ENCODE data around the gene GOT2.
"Not testable (repeated sequence)": the region's sequence is repeated elsewhere in the genome, so short reads cannot be mapped to it uniquely, and the experiment has no call there.

The GOT2 gene

DNA sequence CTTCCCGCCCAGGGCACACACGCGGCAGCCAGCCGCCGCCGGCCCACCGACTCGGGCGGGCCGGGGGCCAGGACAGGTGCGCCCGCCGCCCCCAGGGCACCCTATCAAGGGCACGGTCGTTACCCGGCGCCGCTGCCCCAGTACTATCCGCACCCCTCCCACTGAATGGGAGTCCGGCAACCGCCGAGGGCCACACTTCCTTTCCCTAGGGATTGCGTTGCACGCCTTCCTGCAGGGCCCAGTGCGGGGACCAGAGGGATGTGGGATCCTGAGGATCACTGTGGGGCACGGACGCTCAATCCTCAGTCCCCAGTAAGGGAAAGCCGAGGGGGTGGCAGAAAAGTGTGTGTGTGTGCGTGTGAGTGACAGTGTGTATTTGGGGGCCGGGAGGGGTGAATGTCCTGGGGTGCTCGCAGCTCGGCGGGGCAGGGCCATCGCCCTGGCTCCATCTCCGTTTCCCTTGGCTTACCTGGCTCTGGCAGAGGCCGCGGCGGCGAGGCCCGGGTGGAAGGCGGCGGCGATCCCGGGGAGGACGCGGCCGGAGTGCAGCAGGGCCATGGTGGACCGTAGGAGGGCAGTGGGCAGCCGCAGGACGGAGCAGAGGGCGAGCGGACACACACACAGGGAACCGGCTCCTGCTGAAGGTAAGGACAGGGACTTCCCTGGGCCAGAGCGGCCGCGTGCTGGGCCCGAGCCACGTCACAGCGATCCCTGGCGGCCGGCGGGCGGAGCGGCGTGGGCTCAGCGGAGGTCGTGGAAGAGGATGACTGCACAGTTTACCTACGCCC, at the start of gene GOT2:
GOT2 (minus strand) TSS at position 646 of the 788 bp plus-strand sequence; CDS start at position 558, 88 bp downstream.
- H3K9ac ChIP-seq (ENCODE audit: low read length in 2 of 2), result peak within 1 kb of the TSS; percentile 72 to 85
- peaks cover 0 to 3% of the 10 kb centered on the region in 2 donors for H3K36me3 ChIP-seq (ENCODE audit: control insufficient read depth in 2 of 2, insufficient read depth in 2 of 2, low read length in 2 of 2)
- H3K4me1 ChIP-seq (ENCODE audit: control insufficient read depth, insufficient read depth, low read length), result peaks cover 25% of the 10 kb centered on the region
- peak within 1 kb of the TSS; percentile 74 for H3K27ac ChIP-seq (ENCODE audit: low read length)
- H3K27me3 ChIP-seq (ENCODE audit: control insufficient read depth in 1 of 2, insufficient read depth in 2 of 2, low read length in 2 of 2), result no peaks in the 10 kb centered on the region
- H3K4me3 ChIP-seq (ENCODE audit: low read length in 2 of 2), result peak within 1 kb of the TSS; percentile 86 to 91
- H3K9me3 ChIP-seq (ENCODE audit: control insufficient read depth in 2 of 2, low read length in 2 of 2), result no peaks in the 10 kb centered on the region

DNA sequence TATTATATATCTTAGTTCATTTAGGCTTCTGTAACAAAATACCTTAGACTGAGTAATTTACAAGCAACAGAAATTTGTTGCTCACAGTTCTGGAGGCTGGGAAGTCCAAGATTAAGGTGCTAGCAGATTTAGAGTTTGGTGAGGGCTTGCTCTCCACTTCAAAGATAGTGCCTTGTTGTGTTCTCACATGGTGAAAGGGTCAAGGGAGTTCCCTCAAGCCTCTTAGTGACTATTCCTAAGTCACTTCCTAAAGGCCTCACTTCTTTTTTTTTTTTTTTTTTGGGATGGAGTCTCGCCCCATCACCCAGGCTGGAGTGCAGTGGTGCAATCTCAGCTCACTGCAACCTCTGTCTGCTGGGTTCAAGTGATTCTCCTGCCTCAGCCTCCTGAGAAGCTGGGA, 45.2 kb upstream of the GOT2 start:
- not testable (repeated sequence) for H3K9ac ChIP-seq (ENCODE audit: low read length in 2 of 2); H3K36me3 ChIP-seq (ENCODE audit: control insufficient read depth in 2 of 2, insufficient read depth in 2 of 2, low read length in 2 of 2); H3K4me3 ChIP-seq (ENCODE audit: low read length in 2 of 2); H3K27me3 ChIP-seq (ENCODE audit: control insufficient read depth in 1 of 2, insufficient read depth in 2 of 2, low read length in 2 of 2); H3K27ac ChIP-seq (ENCODE audit: low read length); H3K9me3 ChIP-seq (ENCODE audit: control insufficient read depth in 2 of 2, low read length in 2 of 2); H3K4me1 ChIP-seq (ENCODE audit: control insufficient read depth, insufficient read depth, low read length)

DNA sequence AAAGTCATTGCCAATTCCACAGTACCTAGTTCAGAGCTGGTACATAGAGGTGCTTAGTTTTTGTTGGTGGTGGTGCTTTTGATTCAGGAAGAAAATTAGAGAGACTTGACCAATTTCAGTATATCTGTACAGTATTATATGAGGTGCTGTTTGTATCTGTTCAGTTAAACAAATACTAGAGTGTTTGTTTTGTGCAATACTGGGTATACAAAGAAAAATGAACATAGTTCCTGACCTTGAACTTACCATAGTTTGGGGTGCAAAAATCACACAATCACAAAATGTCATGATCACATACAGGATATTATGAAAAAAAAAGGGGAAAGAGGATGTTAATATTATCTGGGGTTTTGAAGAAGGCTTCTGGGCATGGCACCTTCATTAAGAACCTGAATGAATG, 39.8 kb upstream of the GOT2 start:
- H3K9me3 ChIP-seq (ENCODE audit: control insufficient read depth in 2 of 2, low read length in 2 of 2), result no peaks in the 10 kb centered on the region
- H3K27me3 ChIP-seq (ENCODE audit: control insufficient read depth in 1 of 2, insufficient read depth in 2 of 2, low read length in 2 of 2), result no peaks in the 10 kb centered on the region
- H3K27ac ChIP-seq (ENCODE audit: low read length), result no peak overlapping the region
- H3K4me3 ChIP-seq (ENCODE audit: low read length in 2 of 2), result no peak overlapping the region
- H3K4me1 ChIP-seq (ENCODE audit: control insufficient read depth, insufficient read depth, low read length), result peaks cover 2% of the 10 kb centered on the region
- no peaks in the 10 kb centered on the region for H3K36me3 ChIP-seq (ENCODE audit: control insufficient read depth in 2 of 2, insufficient read depth in 2 of 2, low read length in 2 of 2)
- H3K9ac ChIP-seq (ENCODE audit: low read length in 2 of 2), result no peak overlapping the region

- H3K36me3 ChIP-seq (ENCODE audit: control insufficient read depth in 2 of 2, insufficient read depth in 2 of 2, low read length in 2 of 2), result no peaks in the 10 kb centered on the region
Measured at GRCh38 chr16:58768145-58768544, 34.0 kb upstream of the GOT2 start.

DNA sequence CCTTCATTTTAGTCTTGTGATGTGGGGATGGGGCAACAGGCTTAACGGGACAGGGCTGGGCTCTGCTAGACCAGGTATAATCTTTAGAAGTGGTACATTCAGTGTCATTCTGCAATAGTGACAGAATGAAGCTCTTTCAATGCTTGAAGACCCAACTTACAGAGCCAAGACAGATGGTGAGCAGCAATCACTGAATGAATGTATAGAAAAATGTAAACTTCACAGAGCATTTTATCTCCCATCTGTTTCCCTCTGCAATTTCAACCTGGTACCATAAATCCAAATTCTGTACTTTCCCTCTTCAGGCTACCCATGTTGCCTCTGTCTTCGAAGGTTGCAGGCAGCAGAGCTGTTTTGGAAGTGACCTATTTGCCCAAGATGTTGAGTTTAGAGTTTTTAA, 33.5 kb upstream of the GOT2 start:
- no peak overlapping the region for H3K27ac ChIP-seq (ENCODE audit: low read length)
- H3K36me3 ChIP-seq (ENCODE audit: control insufficient read depth in 2 of 2, insufficient read depth in 2 of 2, low read length in 2 of 2), result no peaks in the 10 kb centered on the region
- no peak overlapping the region for H3K9ac ChIP-seq (ENCODE audit: low read length in 2 of 2)
- no peaks in the 10 kb centered on the region for H3K4me1 ChIP-seq (ENCODE audit: control insufficient read depth, insufficient read depth, low read length)
- no peaks in the 10 kb centered on the region for H3K9me3 ChIP-seq (ENCODE audit: control insufficient read depth in 2 of 2, low read length in 2 of 2)
- no peak overlapping the region for H3K4me3 ChIP-seq (ENCODE audit: low read length in 2 of 2)
- no peaks in the 10 kb centered on the region for H3K27me3 ChIP-seq (ENCODE audit: control insufficient read depth in 1 of 2, insufficient read depth in 2 of 2, low read length in 2 of 2)

More at GRCh38 chr16:58768145-58768544, 34.0 kb upstream of the GOT2 start:
- Histone ChIP-seq H3K27ac (ENCODE audit: low read length) (no peak overlapping the region), H3K9ac (ENCODE audit: low read length in 2 of 2) (no peak overlapping the region), H3K27me3 (ENCODE audit: control insufficient read depth in 1 of 2, insufficient read depth in 2 of 2, low read length in 2 of 2) (no peaks in the 10 kb centered on the region), H3K4me1 (ENCODE audit: control insufficient read depth, insufficient read depth, low read length) (no peaks in the 10 kb centered on the region), H3K4me3 (ENCODE audit: low read length in 2 of 2) (no peak overlapping the region), H3K9me3 (ENCODE audit: control insufficient read depth in 2 of 2, low read length in 2 of 2) (no peaks in the 10 kb centered on the region)

DNA sequence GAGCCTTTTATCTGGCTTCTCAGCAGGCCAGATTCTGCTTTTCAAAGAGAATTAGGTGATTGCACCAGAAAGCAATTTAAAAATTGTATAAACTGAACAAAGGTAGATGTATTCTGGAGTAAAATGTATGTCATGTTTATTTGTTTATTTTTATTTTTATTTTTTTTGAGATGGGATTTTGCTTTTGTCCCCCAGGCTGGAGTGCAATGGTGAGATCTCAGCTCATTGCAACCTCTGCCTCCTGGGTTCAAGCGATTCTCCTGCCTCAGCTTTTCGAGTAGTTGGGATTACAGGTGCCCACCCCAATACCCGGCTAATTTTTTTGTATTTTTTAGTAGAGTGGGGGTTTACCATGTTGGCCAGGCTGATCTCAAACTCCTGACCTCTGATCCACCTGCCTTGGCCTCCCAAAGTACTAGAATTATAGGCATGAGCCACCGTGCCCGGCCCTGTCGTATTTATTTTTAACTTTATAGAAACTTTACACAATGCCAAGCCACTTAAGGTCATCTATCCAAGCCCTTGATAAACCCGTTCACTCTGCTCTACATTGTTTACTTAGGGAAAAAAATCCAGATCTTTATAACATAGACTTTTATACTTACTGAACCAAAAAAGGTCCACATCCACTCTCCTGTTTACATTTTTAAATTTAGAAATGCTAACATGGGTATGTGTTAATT, 22.7 kb upstream of the GOT2 start:
- Histone ChIP-seq H3K27ac (ENCODE audit: low read length) (no peak overlapping the region), H3K9ac (ENCODE audit: low read length in 2 of 2) (no peak overlapping the region), H3K4me3 (ENCODE audit: low read length in 2 of 2) (no peak overlapping the region), H3K36me3 (ENCODE audit: control insufficient read depth in 2 of 2, insufficient read depth in 2 of 2, low read length in 2 of 2) (no peaks in the 10 kb centered on the region), H3K27me3 (ENCODE audit: control insufficient read depth in 1 of 2, insufficient read depth in 2 of 2, low read length in 2 of 2) (no peaks in the 10 kb centered on the region), H3K9me3 (ENCODE audit: control insufficient read depth in 2 of 2, low read length in 2 of 2) (no peaks in the 10 kb centered on the region), H3K4me1 (ENCODE audit: control insufficient read depth, insufficient read depth, low read length) (no peaks in the 10 kb centered on the region)

DNA sequence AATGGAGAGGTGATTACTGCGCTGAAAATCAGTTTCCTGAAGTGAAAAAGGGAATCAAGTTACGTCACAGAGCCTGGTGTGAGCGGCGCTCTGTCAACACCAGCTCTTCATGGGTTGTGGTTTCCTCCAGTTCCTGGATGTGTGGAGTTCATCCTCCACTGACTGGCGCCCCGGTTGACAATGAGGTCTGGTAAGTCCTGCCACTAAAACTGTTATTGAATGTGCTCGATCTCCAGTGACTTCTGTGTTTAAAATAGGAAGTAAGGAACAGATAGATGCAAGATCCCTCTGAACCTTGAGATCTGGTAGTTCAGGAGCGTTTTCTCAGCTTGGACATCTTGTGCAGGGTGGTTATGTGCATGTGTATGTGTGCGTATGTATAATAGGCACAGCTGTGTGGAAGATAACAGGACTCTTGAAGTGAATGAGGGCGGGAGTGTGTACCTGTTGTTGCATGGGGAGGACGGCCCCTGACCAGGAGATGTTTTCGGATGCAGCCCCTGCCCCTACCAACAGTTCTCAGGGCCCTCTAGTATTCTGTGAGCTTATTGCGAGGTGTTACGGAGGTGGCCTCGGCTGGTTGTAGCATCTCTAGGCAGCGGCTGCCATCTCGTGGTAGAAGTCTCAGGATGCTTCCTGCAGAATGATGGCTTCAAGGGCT, 22.0 kb upstream of the GOT2 start:
- no peak overlapping the region for H3K4me3 ChIP-seq (ENCODE audit: low read length in 2 of 2)
- no peaks in the 10 kb centered on the region for H3K4me1 ChIP-seq (ENCODE audit: control insufficient read depth, insufficient read depth, low read length)
- no peak overlapping the region for H3K27ac ChIP-seq (ENCODE audit: low read length)
- no peaks in the 10 kb centered on the region for H3K36me3 ChIP-seq (ENCODE audit: control insufficient read depth in 2 of 2, insufficient read depth in 2 of 2, low read length in 2 of 2)
- H3K9me3 ChIP-seq (ENCODE audit: control insufficient read depth in 2 of 2, low read length in 2 of 2), result no peaks in the 10 kb centered on the region
- H3K9ac ChIP-seq (ENCODE audit: low read length in 2 of 2), result peak overlapping the region in 1 of 2 donors; percentile 21
- H3K27me3 ChIP-seq (ENCODE audit: control insufficient read depth in 1 of 2, insufficient read depth in 2 of 2, low read length in 2 of 2), result no peaks in the 10 kb centered on the region

DNA sequence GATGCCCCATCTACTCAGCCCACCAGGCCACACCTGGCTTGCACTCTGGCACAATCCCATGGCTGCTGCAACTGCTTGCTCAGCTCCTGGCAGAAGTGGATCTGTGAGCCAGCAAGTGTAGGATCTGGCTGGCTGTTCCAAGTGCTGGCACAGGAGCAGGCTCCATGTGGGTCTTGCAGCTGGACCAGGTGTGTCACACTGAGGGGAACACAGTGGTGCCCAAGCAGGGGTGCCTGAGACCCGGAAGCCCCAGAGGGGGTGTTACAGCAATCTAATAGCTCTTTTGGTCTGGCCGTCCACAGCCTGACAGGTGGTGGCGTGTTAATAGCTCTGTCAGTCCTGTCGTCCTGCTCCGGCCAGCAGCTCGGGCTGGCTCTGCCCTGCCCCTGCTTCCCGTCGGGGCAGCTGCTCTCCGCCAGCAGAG, 19.6 kb upstream of the GOT2 start:
- Histone ChIP-seq H3K4me3 (ENCODE audit: low read length in 2 of 2) (no peak overlapping the region), H3K4me1 (ENCODE audit: control insufficient read depth, insufficient read depth, low read length) (no peaks in the 10 kb centered on the region), H3K27ac (ENCODE audit: low read length) (no peak overlapping the region), H3K27me3 (ENCODE audit: control insufficient read depth in 1 of 2, insufficient read depth in 2 of 2, low read length in 2 of 2) (no peaks in the 10 kb centered on the region), H3K9me3 (ENCODE audit: control insufficient read depth in 2 of 2, low read length in 2 of 2) (no peaks in the 10 kb centered on the region), H3K9ac (ENCODE audit: low read length in 2 of 2) (no peak overlapping the region), H3K36me3 (ENCODE audit: control insufficient read depth in 2 of 2, insufficient read depth in 2 of 2, low read length in 2 of 2) (no peaks in the 10 kb centered on the region)

DNA sequence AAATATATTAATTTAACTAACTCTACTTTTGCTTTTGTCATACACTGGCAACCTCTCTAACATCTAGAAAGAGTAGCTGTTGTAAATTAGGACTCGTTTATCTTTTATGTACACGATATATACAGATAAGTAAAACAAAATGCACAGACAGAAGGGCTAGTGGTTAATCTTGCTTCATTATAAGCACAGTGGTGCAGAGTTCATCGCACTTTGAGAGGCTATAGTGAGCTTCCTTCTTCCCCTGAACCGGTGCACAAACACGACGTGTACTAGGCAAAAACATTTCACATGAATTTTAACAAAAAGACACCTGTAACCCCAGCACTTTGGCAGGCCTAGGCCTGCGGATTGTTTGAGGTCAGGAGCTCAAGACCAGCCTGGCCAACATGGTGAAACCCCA, 10.4 kb upstream of the GOT2 start:
- no peaks in the 10 kb centered on the region for H3K36me3 ChIP-seq (ENCODE audit: control insufficient read depth in 2 of 2, insufficient read depth in 2 of 2, low read length in 2 of 2)

DNA sequence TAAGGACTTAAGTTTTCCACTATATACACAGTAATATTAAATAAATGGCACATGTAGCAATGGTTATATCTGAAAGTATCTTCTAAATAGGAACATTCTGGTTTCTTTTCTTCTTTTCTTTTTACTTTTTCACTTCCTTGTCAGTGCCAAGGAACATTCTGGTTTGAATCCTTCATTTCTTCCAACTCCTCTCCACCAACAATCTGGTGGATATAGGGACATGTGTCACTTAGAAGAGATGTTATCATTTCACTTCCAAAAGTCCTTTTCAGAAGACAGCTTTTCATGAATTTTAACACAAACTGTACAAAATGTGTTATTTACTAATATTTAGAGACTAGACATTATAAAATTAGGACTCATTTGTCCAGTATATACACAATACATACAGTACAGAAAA, 7.9 kb upstream of the GOT2 start:
- Histone ChIP-seq H3K4me1 (ENCODE audit: control insufficient read depth, insufficient read depth, low read length) (no peaks in the 10 kb centered on the region), H3K36me3 (ENCODE audit: control insufficient read depth in 2 of 2, insufficient read depth in 2 of 2, low read length in 2 of 2) (no peaks in the 10 kb centered on the region), H3K4me3 (ENCODE audit: low read length in 2 of 2) (no peak overlapping the region), H3K9ac (ENCODE audit: low read length in 2 of 2) (no peak overlapping the region), H3K9me3 (ENCODE audit: control insufficient read depth in 2 of 2, low read length in 2 of 2) (no peaks in the 10 kb centered on the region), H3K27me3 (ENCODE audit: control insufficient read depth in 1 of 2, insufficient read depth in 2 of 2, low read length in 2 of 2) (no peaks in the 10 kb centered on the region), H3K27ac (ENCODE audit: low read length) (no peak overlapping the region)

More for the DNA sequence above, 10.4 kb upstream of the GOT2 start:
- no peak overlapping the region for H3K27ac ChIP-seq (ENCODE audit: low read length)
- no peaks in the 10 kb centered on the region for H3K4me1 ChIP-seq (ENCODE audit: control insufficient read depth, insufficient read depth, low read length)
- no peaks in the 10 kb centered on the region for H3K9me3 ChIP-seq (ENCODE audit: control insufficient read depth in 2 of 2, low read length in 2 of 2)
- H3K4me3 ChIP-seq (ENCODE audit: low read length in 2 of 2), result no peak overlapping the region
- no peaks in the 10 kb centered on the region for H3K27me3 ChIP-seq (ENCODE audit: control insufficient read depth in 1 of 2, insufficient read depth in 2 of 2, low read length in 2 of 2)
- no peak overlapping the region for H3K9ac ChIP-seq (ENCODE audit: low read length in 2 of 2)
